Stimulated activated CD8-positive, alpha-beta memory T cell treated with anti-CD3 and anti-CD28 coated beads, Interleukin-15, amount 100 ng/mL, for 48 hours (primary cell): Measurements from ENCODE around the gene RETN.

Source experiments
- DNase-seq, 2 donors: peaks; one replicate each; pipeline ENCODE4 v3.0.0-alpha.2; 2020; ENCODE audit warnings: low read depth in 2 of 2

The RETN gene

DNA sequence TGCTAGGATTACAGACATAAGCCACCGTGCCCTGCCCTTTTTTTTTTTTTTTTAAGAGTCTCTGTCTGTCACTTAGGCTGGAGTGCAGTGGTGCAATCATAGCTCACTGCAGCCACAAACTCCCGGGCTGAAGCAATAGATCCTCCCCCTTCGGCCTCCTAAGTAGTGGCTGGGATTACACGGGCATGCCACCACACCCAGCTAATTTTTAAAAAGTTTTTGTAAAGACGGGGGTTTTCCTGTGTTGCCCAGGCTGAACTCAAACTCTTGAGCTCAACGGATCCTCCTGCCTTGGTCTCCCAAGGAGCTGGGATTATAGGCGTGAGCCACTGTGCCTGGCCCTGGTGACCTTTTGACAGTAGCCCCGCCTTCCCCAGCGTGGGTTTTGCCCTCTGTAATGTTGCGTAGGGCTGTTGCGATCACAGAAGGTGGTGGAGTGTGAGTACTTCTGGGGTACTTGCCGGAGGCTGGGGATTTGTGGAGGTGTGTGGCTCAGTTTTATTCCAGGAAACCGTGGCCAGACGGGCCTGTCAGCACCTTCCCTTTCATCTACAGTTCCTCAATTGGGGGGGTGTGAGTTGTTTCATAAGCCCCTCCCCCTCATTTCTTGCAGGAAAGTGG lies 11.6 kb upstream of the RETN start:
- DNase-seq, result peak in 1 of 2 donors; percentile 46

DNA sequence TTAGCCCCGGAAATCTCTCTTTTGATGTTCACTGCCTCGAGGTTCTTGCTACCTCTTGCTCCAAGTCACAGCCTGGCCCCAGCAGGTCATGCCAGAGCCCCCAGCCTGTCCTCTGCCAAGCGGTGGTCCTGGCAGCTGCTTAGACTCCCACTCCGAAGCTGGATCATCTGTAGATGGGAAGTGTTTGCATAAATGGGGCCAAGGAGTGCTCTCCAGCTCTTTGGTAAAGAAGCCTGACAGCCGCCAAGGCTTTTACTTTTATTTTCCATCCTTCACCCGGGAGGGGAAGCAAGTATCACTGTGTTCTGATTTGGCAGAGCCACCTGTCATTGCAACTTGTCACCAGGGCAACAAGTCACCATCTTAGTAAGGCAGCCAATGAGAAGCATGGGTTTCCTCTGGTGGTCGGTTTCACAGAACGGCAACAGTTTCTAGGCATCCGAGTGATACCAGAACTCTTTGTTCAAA lies 10.6 kb upstream of the RETN start:
- DNase-seq, result no peak

GRCh38 chr19:7661744-7662538 lies 6.9 kb upstream of the RETN start:
- no peak for DNase-seq

- no peak for DNase-seq
Measured at GRCh38 chr19:7662657-7663056, 6.2 kb upstream of the RETN start.

- DNase-seq, result no peak
Measured at GRCh38 chr19:7663706-7664105, 5.1 kb upstream of the RETN start.

DNA sequence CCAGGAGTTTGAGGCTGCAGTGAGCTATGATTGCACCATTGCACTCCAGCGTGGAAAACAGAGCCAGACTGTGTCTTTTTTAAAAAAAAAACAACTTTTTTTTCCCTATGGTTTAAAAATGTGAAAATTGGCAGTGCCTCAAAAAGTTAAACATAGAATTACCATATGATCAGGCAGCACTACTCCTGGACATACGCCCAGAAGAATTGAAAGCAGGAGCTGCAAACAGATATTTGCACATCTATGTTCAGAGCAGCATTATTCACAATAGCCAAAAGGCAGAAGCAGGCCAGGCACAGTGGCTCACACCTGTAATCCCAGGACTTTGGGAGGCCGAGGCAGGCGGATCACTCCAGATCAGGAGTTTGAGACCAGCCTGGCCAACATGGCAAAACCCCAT lies 3.8 kb upstream of the RETN start:
- DNase-seq, result no peak

GRCh38 chr19:7669641-7670040 lies 792 bp downstream of the RETN start:
- no peak for DNase-seq

DNA sequence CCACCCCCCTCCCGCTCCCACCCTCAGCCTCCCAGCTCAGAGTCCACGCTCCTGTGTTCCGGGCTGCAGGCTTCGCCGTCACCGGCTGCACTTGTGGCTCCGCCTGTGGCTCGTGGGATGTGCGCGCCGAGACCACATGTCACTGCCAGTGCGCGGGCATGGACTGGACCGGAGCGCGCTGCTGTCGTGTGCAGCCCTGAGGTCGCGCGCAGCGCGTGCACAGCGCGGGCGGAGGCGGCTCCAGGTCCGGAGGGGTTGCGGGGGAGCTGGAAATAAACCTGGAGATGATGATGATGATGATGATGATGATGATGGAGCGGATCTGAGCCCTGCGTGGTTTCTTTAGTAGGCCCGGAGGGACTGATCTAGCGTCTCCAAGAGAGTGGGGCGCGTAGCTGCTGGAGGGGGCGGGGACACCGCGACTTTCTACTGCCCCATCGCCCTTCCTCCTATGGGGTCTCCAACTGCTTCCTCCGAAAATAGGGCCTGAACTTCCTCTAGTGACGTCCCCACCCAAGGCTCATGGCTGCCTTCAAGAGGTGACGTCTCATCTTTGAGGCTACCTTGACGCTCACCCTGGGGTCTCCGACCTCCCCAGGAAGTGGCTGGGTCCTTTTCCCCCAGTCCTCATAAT lies 1.4 kb downstream of the RETN start:
- DNase-seq, result no peak

- no peak for DNase-seq
Measured at GRCh38 chr19:7670790-7671189, 1.9 kb downstream of the RETN start.

DNA sequence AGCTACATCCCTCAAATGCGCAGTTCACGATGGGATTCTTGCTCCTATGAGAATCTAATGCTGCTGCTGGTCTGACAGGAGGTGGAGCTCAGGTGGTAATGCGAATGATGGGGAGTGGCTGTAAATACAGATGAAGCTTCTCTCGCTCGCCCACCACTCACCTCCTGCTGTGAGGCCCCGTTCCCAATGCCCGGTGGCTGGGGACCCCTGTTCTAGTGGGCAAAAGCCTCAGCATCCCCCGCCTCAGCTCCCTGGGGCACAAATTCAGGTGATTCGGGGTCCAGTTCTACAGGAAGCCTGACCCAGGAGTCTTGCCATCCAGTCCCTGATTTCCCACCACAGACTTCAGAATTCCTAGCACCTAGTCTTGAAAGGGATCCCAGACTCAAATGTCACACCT lies 3.7 kb downstream of the RETN start:
- no peak for DNase-seq

DNA sequence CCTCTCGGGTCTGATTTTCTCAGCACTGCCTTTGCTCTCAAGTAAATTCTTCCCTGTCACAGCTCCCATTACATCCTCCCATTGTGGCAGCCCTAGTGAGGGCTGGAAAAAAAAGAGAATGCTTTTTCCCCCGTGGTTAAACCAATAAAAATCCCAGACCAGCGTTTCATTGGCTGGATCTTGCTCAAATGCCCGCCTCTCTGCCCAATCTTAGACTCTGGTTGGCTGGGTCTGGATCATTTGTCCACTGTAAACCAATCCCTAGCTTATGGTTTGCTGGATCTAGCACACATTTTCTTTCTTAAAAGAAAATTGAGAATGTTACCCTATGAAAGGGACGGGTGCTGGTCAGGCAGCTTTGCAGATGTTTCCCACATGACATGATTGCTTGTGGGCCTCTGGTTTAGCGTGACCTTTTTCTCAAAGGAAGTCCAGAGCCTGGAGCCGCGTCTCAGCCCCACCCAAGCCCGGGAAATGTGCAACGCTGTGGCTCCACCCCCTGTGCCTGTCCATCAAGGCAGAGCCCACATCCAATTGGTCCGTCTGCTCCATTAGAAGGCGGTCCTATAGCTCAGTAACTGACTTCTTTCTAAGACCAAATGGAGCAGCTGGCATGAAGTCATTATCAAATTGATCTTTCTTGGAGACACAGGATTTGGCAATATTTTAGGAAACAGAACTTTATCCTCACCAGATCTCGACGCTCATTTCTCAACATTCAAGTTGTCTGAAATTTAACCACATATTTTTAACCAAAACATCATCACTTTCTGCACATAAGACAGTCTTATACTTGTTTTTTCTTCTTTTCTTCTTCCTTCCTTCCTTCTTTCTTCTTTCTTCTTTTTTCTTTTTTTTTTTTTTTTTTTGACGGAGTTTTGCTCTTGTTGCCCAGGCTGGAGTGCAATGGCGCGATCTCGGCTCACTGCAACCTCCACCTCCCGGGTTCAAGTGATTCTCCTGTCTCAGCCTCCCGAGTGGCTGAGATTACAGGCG lies 5.5 kb downstream of the RETN start:
- no peak for DNase-seq

DNA sequence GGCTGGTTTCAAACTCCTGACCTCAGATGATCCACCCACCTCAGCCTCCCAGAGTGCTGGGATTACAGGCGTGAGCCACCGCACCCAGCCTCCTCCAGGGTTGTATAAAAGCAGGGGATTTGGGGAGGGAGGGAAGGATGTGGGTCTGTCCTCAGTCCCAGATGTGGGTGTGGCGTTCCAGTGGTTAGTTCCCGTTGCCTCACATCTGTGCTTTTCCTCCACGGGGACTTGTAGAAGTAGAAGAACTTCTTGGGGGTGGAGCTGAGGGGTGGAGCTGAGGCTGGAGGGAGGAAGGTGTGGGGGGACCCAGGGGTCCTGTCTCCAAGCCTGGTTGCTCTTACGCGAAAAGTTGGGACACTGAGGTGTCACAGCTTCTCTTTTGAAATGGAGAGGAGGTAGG lies 7.5 kb downstream of the RETN start:
- DNase-seq, result no peak

GRCh38 chr19:7676854-7677253 lies 8.0 kb downstream of the RETN start, which contains the start of gene MCEMP1:
MCEMP1 (plus strand) TSS chr19:7677090; CDS start chr19:7677121, 31 bp downstream.
- no peak for DNase-seq

GRCh38 chr19:7677669-7678311 lies 8.9 kb downstream of the RETN start:
- DNase-seq, result no peak

GRCh38 chr19:7678971-7679751 lies 10.3 kb downstream of the RETN start:
- DNase-seq, result peak in 1 of 2 donors; percentile 47

GRCh38 chr19:7679771-7680605 lies 11.1 kb downstream of the RETN start:
- DNase-seq, result no peak

DNA sequence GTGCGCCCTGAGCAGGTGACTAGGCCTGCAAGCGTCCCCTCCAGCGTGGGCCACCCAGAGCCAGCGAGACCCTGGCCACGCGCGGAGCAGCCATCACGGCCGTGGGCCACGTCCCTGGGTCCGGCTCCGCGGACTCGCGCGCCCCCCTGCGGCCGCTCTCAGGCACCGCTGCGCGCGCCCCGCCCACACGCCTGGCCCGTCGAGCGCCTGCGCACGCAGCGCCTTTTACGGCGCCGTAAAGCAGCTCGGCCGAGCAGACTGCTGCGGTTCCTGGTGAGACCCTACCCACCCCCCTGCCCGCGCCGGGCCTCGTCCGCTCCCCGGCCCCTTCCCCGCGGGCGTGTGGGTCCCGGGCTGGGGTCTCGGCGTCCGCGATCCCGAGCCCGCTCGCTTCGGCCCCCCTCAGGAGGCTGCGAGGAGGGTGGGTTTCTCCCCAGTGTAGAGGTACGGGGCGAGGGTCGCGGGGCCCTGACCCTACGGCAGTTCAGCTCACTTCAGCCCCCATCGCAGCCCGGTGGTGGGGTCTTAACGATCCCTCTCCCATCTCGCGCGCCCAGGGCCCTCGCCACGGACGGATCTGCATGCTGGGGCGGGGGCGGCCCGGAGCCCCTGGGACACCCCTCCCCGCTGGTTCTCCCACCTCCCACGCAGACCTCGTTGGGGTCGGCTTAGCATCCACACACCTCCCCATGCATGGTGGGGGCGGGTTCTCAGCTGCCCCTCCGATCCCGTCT lies 11.9 kb downstream of the RETN start, which contains the start of gene TRAPPC5:
Gene TRAPPC5 (plus strand): TSS at position 228 of the 734 bp plus-strand sequence. CDS start 1,421 bp downstream, outside the sequence.
- peak; percentile 81 for DNase-seq
